Kidney (tissue), 14 donors: Measurements from ENCODE around the gene FBXO36. TPM values are rescaled to one million over a fixed set of nuclear protein-coding genes. Genes with fewer than 3 reads are reported as not detected.

Experiments used
- DNase-seq, 5 donors: peaks; one replicate each; pipeline ENCODE4 v3.0.0-alpha.2; 2013 to 2020
- FAIRE-seq: peaks from 2 replicates; lab custom pipeline; 2012; peaks lifted over from hg19 to GRCh38; lab: Jason Lieb, UNC
- H3K27ac ChIP-seq, 2 donors: one replicate each; pipeline ENCODE4 v1.7.0; 2013; ENCODE audit warnings: low read depth in 2 of 2, low read length in 2 of 2, inconsistent platforms in 1 of 2
- H3K27me3 ChIP-seq: one replicate; pipeline ENCODE4 v1.7.1; 2013; ENCODE audit warnings: low read length, inconsistent platforms; ENCODE audit not compliant: control insufficient read depth, insufficient read depth
- H3K36me3 ChIP-seq, 3 donors: one replicate each; pipeline versions ENCODE4 v1.7.0 to v1.7.1; 2013; ENCODE audit warnings: low read length in 3 of 3, control low read depth in 1 of 3, inconsistent platforms in 1 of 3; ENCODE audit not compliant: insufficient read depth in 3 of 3, control insufficient read depth in 2 of 3
- H3K4me1 ChIP-seq, 3 donors: one replicate each; pipeline versions ENCODE4 v1.7.0 to v1.7.1; 2013; ENCODE audit warnings: low read length in 3 of 3, inconsistent platforms in 1 of 3, low read depth in 1 of 3; ENCODE audit not compliant: control insufficient read depth in 2 of 3, insufficient read depth in 2 of 3
- H3K4me3 ChIP-seq, 3 donors: one replicate each; pipeline versions ENCODE4 v1.7.0 to v1.8.1; 2013; ENCODE audit warnings: low read length in 3 of 3, control low read depth in 1 of 3, inconsistent platforms in 1 of 3
- H3K9ac ChIP-seq, 3 donors: one replicate each; pipeline versions ENCODE4 v1.7.0 to v1.7.1; 2013; ENCODE audit warnings: low read length in 3 of 3, control low read depth in 1 of 3, inconsistent platforms in 1 of 3
- H3K9me3 ChIP-seq, 3 donors: one replicate each; pipeline versions ENCODE4 v1.7.0 to v1.7.1; 2013; ENCODE audit warnings: low read length in 3 of 3, control low read depth in 1 of 3, inconsistent platforms in 1 of 3; ENCODE audit not compliant: control insufficient read depth in 2 of 3, insufficient read depth in 1 of 3
- intact Hi-C: fragments of 100-400 bp; cut with DNase I; formaldehyde crosslinking; loops from one replicate; pipeline ENCODE4 v1.11.1; 2022
- polyA plus RNA-seq: library from polyadenylated mRNA; stranded (reverse); fragments of 350-450 nt; fragmentation: Illumina TruSeq; extraction: RNeasy Lipid Tissue Mini Kit (QIAGEN cat#74804); gene quantifications from one replicate; pipeline ENCODE4 v1.2.3, GENCODE V29; 2014; ENCODE audit warnings: low read depth, low replicate concordance; ENCODE audit not compliant: insufficient read depth
- total RNA-seq: library from RNA; stranded (reverse); fragmentation: NEBNext Ultra II Directional; extraction: Animal tissue kit (Norgen Biotek cat#: 25700); gene quantifications from one replicate; pipeline ENCODE4 v1.2.1, GENCODE V29; 2021
- TF ChIP-seq, protein P1 (sequence below): IDR thresholded peaks from 3 replicates; pipeline ENCODE4 v1.5.1; 2012; ENCODE audit warnings: mild to moderate bottlenecking, moderate library complexity, borderline replicate concordance; ENCODE audit not compliant: insufficient read depth; ENCODE audit errors: extremely low read depth
- donor health status: control.
- donor health status: control.
- donor health status: control.
- donor health status: control.
- donor health status: control.
- donor health status: DM: yes; HTN: yes; CAD: no.
- donor health status: Normal renal cell carcinoma (clear cell type).

FBXO36 gene
- total and polyA plus RNA-seq, 2 donors from 2014 or later: 3.8 to 5.4 TPM

DNA sequence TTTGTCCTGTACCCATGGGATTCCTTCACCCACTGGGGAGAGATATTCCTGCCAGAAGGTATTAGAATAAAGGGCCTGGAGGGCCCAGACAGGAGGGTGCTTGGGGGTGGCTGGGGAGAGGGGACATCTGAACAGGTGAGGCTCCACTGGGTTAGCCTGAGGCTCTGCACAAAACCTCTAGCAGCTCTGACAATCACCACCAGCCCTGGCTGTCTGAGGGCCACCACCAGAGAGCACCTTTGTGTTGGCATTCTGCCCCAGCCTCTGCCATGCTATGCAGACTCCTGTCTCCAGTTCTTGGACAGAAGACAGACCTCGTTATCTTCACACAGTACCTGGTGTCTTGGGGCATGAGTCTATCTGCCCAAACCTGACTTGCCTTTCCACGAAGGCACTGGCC lies 121.2 kb downstream of the FBXO36 start:
- no peaks in the 10 kb centered on the region for H3K27me3 ChIP-seq
- DNase-seq (no peak), FAIRE-seq (no peak)
- no peaks in the 10 kb centered on the region for H3K4me1 ChIP-seq
- H3K9me3 ChIP-seq: no peaks in the 10 kb centered on the region
- H3K4me3 ChIP-seq: no peak overlapping the region
- intact Hi-C loops: no loop called here
- TF ChIP-seq, protein P1, sequence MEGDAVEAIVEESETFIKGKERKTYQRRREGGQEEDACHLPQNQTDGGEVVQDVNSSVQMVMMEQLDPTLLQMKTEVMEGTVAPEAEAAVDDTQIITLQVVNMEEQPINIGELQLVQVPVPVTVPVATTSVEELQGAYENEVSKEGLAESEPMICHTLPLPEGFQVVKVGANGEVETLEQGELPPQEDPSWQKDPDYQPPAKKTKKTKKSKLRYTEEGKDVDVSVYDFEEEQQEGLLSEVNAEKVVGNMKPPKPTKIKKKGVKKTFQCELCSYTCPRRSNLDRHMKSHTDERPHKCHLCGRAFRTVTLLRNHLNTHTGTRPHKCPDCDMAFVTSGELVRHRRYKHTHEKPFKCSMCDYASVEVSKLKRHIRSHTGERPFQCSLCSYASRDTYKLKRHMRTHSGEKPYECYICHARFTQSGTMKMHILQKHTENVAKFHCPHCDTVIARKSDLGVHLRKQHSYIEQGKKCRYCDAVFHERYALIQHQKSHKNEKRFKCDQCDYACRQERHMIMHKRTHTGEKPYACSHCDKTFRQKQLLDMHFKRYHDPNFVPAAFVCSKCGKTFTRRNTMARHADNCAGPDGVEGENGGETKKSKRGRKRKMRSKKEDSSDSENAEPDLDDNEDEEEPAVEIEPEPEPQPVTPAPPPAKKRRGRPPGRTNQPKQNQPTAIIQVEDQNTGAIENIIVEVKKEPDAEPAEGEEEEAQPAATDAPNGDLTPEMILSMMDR: no peak
- H3K36me3 ChIP-seq: peaks cover 0 to 3% (median 0%) of the 10 kb centered on the region in 3 donors
- H3K9ac ChIP-seq: no peak overlapping the region
- no peak overlapping the region for H3K27ac ChIP-seq

DNA sequence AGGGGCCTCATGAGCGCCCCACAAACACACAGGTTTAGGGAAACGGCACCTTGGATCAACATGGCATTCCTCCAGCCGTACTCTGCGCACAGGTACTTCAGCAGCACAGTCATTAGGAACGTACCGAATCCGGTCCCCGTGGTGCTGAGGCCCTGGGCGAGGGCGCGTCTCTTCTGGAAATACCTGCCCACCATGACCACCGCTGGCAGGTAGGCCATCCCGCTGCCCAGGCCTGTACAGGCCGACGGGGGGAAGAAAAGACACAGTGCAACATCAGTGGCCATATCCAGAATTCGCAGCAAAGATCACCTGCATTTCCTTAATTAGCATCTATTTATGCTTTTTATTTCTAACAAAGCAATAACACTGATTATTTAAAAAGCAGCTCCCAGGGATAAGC lies 124.2 kb downstream of the FBXO36 start:
- FAIRE-seq (no peak), DNase-seq (no peak)
- Histone ChIP-seq H3K27ac (no peak overlapping the region), H3K36me3 (peaks cover 0 to 3% (median 0%) of the 10 kb centered on the region in 3 donors), H3K4me3 (no peak overlapping the region), H3K9ac (no peak overlapping the region), H3K27me3 (no peaks in the 10 kb centered on the region), H3K9me3 (no peaks in the 10 kb centered on the region), H3K4me1 (no peaks in the 10 kb centered on the region)
- TF ChIP-seq, protein P1: no peak
- intact Hi-C loops: no loop called here

DNA sequence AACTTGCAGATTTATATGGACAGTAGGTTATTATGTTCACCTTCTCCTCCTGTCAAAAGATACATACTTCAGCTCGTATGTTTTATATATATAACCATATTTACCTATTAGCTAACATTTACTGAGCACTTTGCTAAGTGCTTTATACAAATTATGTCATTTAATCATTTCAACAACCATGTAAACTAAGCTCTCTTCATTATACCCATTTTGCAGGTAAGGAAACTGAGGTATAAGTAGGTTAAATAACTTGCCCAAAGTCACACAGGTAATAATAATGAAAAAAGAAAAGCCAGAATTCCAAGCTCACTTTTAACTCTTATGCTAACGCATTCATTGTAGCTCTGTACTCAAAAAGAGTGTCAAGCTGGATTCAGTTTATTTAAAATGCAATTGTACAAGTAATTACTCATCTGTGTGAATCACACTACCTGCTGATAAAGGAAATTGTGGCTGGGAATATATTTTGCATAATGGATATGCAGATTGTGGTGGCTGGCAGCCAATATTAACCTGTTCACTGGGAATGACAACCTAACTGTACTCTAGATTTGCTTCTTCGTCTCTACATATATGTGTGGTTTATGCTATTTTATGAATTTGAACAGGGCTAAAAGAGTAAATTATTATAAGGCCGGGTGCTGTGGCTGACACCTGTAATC lies 125.8 kb downstream of the FBXO36 start:
- H3K36me3 ChIP-seq: peaks cover 0 to 3% (median 0%) of the 10 kb centered on the region in 3 donors
- no peak overlapping the region for H3K27ac ChIP-seq
- TF ChIP-seq, protein P1: no peak
- intact Hi-C loops: no loop called here
- no peak overlapping the region for H3K9ac ChIP-seq
- no peaks in the 10 kb centered on the region for H3K27me3 ChIP-seq
- FAIRE-seq (no peak), DNase-seq (no peak)
- no peak overlapping the region for H3K4me3 ChIP-seq
- no peaks in the 10 kb centered on the region for H3K9me3 ChIP-seq
- no peaks in the 10 kb centered on the region for H3K4me1 ChIP-seq
